SW 1271 (cell line): ENCODE data around the gene CNNM4.

Experiments
- DNase-seq, 2 experiments: peaks; one replicate each; lab custom pipeline; 2025; lab: John Stamatoyannopoulos, UW

Gene CNNM4

GRCh38 chr2:96832408-96832753, 71.7 kb downstream of the CNNM4 start:
- no peak for DNase-seq

GRCh38 chr2:96832754-96833507, 72.2 kb downstream of the CNNM4 start:
- DNase-seq, result no peak

GRCh38 chr2:96835830-96836229, 75.1 kb downstream of the CNNM4 start:
- DNase-seq, result no peak

- DNase-seq, result no peak
Observed at GRCh38 chr2:96837575-96837974, 76.9 kb downstream of the CNNM4 start.

GRCh38 chr2:96838345-96839292, 77.9 kb downstream of the CNNM4 start:
- DNase-seq, result no peak

GRCh38 chr2:96839293-96839874, 78.7 kb downstream of the CNNM4 start:
- no peak for DNase-seq

- DNase-seq, result no peak
Observed at GRCh38 chr2:96839875-96840850, 79.5 kb downstream of the CNNM4 start.

GRCh38 chr2:96841701-96842495, 81.2 kb downstream of the CNNM4 start:
- DNase-seq, result no peak

- no peak for DNase-seq
Observed at GRCh38 chr2:96842600-96842999, 81.9 kb downstream of the CNNM4 start.

- no peak for DNase-seq
Observed at GRCh38 chr2:96843538-96844268, 83.0 kb downstream of the CNNM4 start, which contains the start of gene ANKRD23. Gene ANKRD23, minus strand, starts transcription at chr2:96844021. Its CDS starts 29 bp downstream, at chr2:96843992.

GRCh38 chr2:96844405-96844808, 83.7 kb downstream of the CNNM4 start:
- DNase-seq, result no peak

- no peak for DNase-seq
Observed at GRCh38 chr2:96846825-96847224, 86.1 kb downstream of the CNNM4 start.

GRCh38 chr2:96847586-96847985, 86.9 kb downstream of the CNNM4 start:
- no peak for DNase-seq

- no peak for DNase-seq
Observed at GRCh38 chr2:96848264-96848663, 87.6 kb downstream of the CNNM4 start.

GRCh38 chr2:96852667-96853066, 92.0 kb downstream of the CNNM4 start:
- no peak for DNase-seq

- DNase-seq, result no peak
Observed at GRCh38 chr2:96853321-96853720, 92.6 kb downstream of the CNNM4 start.

- peak in 1 of 2 experiments; percentile 13 for DNase-seq
Observed at GRCh38 chr2:96856776-96857666, 96.3 kb downstream of the CNNM4 start.

- peak; percentile 92 to 97 for DNase-seq
Observed at GRCh38 chr2:96857667-96858372, 97.1 kb downstream of the CNNM4 start, which contains the start of gene ANKRD39. Gene ANKRD39, minus strand, starts transcription at chr2:96858016. Its CDS starts 29 bp downstream, at chr2:96857987.
